Trophoblast cell (in vitro differentiated cells and primary cell): ENCODE measurements around the gene HPRT1.

Experiments
- DNase-seq, 2 donors: peaks; one replicate each; pipeline ENCODE4 v3.0.0-alpha.2; 2016
- H2AFZ ChIP-seq: 2 replicates; pipeline ENCODE4 v1.6.1; 2013; ENCODE audit warnings: low read length, moderate library complexity, mild to moderate bottlenecking; ENCODE audit not compliant: insufficient read depth, poor library complexity
- H2AK5ac ChIP-seq: 2 replicates; pipeline ENCODE4 v1.6.1; 2013; ENCODE audit warnings: mild to moderate bottlenecking, low read length
- H2BK120ac ChIP-seq: 2 replicates; pipeline ENCODE4 v1.6.1; 2013; ENCODE audit warnings: low read length, mild to moderate bottlenecking, moderate library complexity; ENCODE audit not compliant: insufficient read depth, poor library complexity
- H2BK12ac ChIP-seq: 2 replicates; pipeline ENCODE4 v1.6.1; 2013; ENCODE audit warnings: mild to moderate bottlenecking, low read length, moderate library complexity
- H2BK5ac ChIP-seq: 2 replicates; pipeline ENCODE4 v1.6.1; 2013; ENCODE audit warnings: low read length, low read depth, moderate library complexity, mild to moderate bottlenecking; ENCODE audit not compliant: poor library complexity
- H3K14ac ChIP-seq: 2 replicates; pipeline ENCODE4 v1.6.1; 2013; ENCODE audit warnings: mild to moderate bottlenecking, low read length
- H3K18ac ChIP-seq: 2 replicates; pipeline ENCODE4 v1.6.1; 2013; ENCODE audit warnings: mild to moderate bottlenecking, low read length
- H3K23ac ChIP-seq: 2 replicates; pipeline ENCODE4 v1.6.1; 2013; ENCODE audit warnings: low read length
- H3K27ac ChIP-seq: 2 replicates; pipeline ENCODE4 v1.5.1; 2013; ENCODE audit warnings: low read depth, mild to moderate bottlenecking, inconsistent platforms, low read length, moderate library complexity
- H3K27me3 ChIP-seq: 2 replicates; pipeline ENCODE4 v1.6.1; 2013; ENCODE audit warnings: inconsistent platforms, mild to moderate bottlenecking, low read length, moderate library complexity; ENCODE audit not compliant: insufficient read depth
- H3K36me3 ChIP-seq, 2 experiments: 1 replicate in 1 of 2; 2 replicates in 1 of 2; pipeline ENCODE4 v1.6.1; 2013; ENCODE audit warnings: low read length in 2 of 2, mild to moderate bottlenecking in 2 of 2, moderate library complexity in 1 of 2; ENCODE audit not compliant: insufficient read depth in 2 of 2, control insufficient read depth in 1 of 2
- H3K4ac ChIP-seq: 2 replicates; pipeline ENCODE4 v1.6.1; 2013; ENCODE audit warnings: low read depth, mild to moderate bottlenecking, low read length, moderate library complexity
- H3K4me1 ChIP-seq, 2 experiments: 1 replicate in 1 of 2; 2 replicates in 1 of 2; pipeline ENCODE4 v1.6.1; 2013; ENCODE audit warnings: low read length in 2 of 2, mild to moderate bottlenecking in 2 of 2, moderate library complexity in 1 of 2; ENCODE audit not compliant: insufficient read depth in 2 of 2, control insufficient read depth in 1 of 2
- H3K4me2 ChIP-seq: 2 replicates; pipeline ENCODE4 v1.6.1; 2013; ENCODE audit warnings: inconsistent platforms, mild to moderate bottlenecking, low read length, moderate library complexity
- H3K4me3 ChIP-seq: 2 replicates; pipeline ENCODE4 v1.5.1; 2013; ENCODE audit warnings: mild to moderate bottlenecking, low read depth, low read length, inconsistent platforms
- H3K79me1 ChIP-seq: one replicate; pipeline ENCODE4 v1.6.1; 2013; ENCODE audit warnings: low read length
- H3K79me2 ChIP-seq: 2 replicates; pipeline ENCODE4 v1.6.1; 2013; ENCODE audit warnings: low read length, mild to moderate bottlenecking; ENCODE audit not compliant: control insufficient read depth, insufficient read depth, poor library complexity
- H3K9ac ChIP-seq: 2 replicates; pipeline ENCODE4 v1.6.1; 2013; ENCODE audit warnings: mild to moderate bottlenecking, low read length
- H3K9me3 ChIP-seq: 2 replicates; pipeline ENCODE4 v1.6.1; 2013; ENCODE audit warnings: low read depth, mild to moderate bottlenecking, control low read depth, inconsistent platforms, low read length; ENCODE audit not compliant: insufficient read depth
- H4K12ac ChIP-seq: 2 replicates; pipeline ENCODE4 v1.6.1; 2013; ENCODE audit warnings: low read depth, mild to moderate bottlenecking, low read length, moderate library complexity
- H4K8ac ChIP-seq: 2 replicates; pipeline ENCODE4 v1.6.1; 2013; ENCODE audit warnings: low read depth, mild to moderate bottlenecking, low read length, moderate library complexity
- H4K91ac ChIP-seq: one replicate; pipeline ENCODE4 v1.6.1; 2013; ENCODE audit warnings: low read depth, mild to moderate bottlenecking, low read length, moderate library complexity
- WGBS: extraction: QIAGEN DNeasy Blood & Tissue Kit; methylation state at CpG from one replicate; pipeline ENCODE4 v1.1.7; 2013; ENCODE audit warnings: missing lambda C conversion rate; ENCODE audit not compliant: insufficient read length, insufficient coverage; ENCODE audit errors: extremely low coverage; 5-methylcytosine and 5-hydroxymethylcytosine counted together

The HPRT1 gene

DNA sequence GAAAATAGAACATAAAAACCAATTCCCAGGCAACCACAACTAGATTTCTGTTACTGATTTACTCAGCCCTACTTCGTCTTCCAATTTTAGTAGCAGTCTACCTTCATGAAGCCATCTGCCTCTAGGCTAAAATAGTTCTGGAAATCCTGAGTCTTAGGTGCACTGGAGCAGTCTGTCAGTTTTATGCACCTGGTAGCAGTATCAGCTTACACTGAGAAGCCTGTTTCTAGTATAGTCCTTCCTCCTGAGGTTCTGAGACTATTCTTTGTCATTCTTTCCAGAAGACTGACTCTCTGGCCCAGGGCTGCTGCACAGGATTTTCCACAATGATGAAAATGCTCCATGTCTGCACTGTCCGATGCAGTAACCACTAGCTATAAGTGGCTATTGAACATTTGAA is 16.9 kb upstream of the HPRT1 start:
- no peak overlapping the region for H3K4me2 ChIP-seq
- no peak overlapping the region for H4K91ac ChIP-seq
- no peak overlapping the region for H3K23ac ChIP-seq
- H3K9me3 ChIP-seq = no peaks in the 10 kb centered on the region
- no peak overlapping the region for H3K18ac ChIP-seq
- no peak overlapping the region for H3K4me3 ChIP-seq
- H4K12ac ChIP-seq = no peak overlapping the region
- H2AK5ac ChIP-seq = no peak overlapping the region
- no peaks in the 10 kb centered on the region for H3K4me1 ChIP-seq
- H3K36me3 ChIP-seq = no peaks in the 10 kb centered on the region
- H3K79me2 ChIP-seq = no peaks in the 10 kb centered on the region
- H3K9ac ChIP-seq = no peak overlapping the region
- H4K8ac ChIP-seq = no peak overlapping the region
- no peaks in the 10 kb centered on the region for H3K27me3 ChIP-seq
- no CpG with 5 or more reads among the region's 2 CpGs for WGBS
- no peak overlapping the region for H3K27ac ChIP-seq
- no peak overlapping the region for H2BK120ac ChIP-seq
- H2AFZ ChIP-seq = no peak overlapping the region
- peak; percentile 25 to 73 for DNase-seq
- no peak overlapping the region for H3K4ac ChIP-seq
- no peak overlapping the region for H2BK12ac ChIP-seq
- no peak overlapping the region for H3K14ac ChIP-seq
- no peak overlapping the region for H2BK5ac ChIP-seq
- no peaks in the 10 kb centered on the region for H3K79me1 ChIP-seq

DNA sequence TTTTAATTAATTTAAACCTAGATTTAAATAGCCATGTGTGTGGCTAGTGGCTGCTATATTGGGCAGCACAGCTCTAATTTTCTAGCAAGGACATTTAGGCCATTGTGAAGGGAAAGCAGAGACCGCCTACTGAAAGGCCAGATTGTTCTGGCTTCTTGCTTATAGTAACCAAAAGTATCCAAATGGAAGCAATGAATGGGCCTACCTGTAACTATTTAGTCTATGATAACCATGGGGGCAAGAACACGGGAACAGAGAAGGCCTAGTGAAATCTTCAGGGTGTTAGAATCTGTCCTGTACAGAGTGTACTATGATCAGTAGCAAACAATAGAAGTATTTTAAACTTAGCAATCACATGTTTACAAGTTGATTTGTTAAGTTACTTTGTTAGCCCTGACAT is 16.5 kb upstream of the HPRT1 start:
- H4K12ac ChIP-seq = no peak overlapping the region

DNA sequence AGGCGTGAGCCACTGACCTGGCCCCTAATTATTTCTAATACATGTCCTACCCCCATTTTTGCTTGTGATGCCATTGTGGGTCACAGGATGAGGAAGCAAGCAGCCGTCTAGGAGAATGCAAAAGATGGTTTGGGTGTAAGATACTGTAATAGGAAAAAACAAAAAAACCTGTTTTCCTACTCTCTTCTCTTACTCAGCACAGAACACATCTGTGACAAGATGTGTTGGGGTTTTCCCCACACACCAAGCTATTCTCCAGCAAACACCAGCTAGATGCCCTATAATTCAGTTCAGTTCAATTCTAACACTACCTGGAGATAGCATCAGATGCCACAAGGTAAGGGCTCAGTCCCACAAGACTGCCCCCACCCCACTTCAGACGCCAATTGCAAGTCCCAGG is 15.3 kb upstream of the HPRT1 start:
- Histone ChIP-seq H3K4ac (no peak overlapping the region), H3K9me3 (no peaks in the 10 kb centered on the region), H3K14ac (no peak overlapping the region), H2AK5ac (no peak overlapping the region), H3K4me1 (no peaks in the 10 kb centered on the region), H3K79me1 (no peaks in the 10 kb centered on the region), H3K27ac (no peak overlapping the region), H3K4me3 (no peak overlapping the region), H3K9ac (no peak overlapping the region), H4K8ac (no peak overlapping the region), H2BK120ac (no peak overlapping the region), H3K4me2 (no peak overlapping the region), H3K27me3 (no peaks in the 10 kb centered on the region), H4K12ac (no peak overlapping the region), H3K36me3 (no peaks in the 10 kb centered on the region), H4K91ac (no peak overlapping the region), H2AFZ (no peak overlapping the region), H3K79me2 (no peaks in the 10 kb centered on the region), H2BK5ac (no peak overlapping the region), H2BK12ac (no peak overlapping the region), H3K18ac (no peak overlapping the region), H3K23ac (no peak overlapping the region)
- no CpG with 5 or more reads among the region's 3 CpGs for WGBS
- no peak for DNase-seq

More for the DNA sequence above, 16.5 kb upstream of the HPRT1 start:
- Histone ChIP-seq H2AK5ac (no peak overlapping the region), H3K18ac (no peak overlapping the region), H3K79me2 (no peaks in the 10 kb centered on the region), H3K9me3 (no peaks in the 10 kb centered on the region), H3K27me3 (no peaks in the 10 kb centered on the region), H3K36me3 (no peaks in the 10 kb centered on the region), H3K23ac (no peak overlapping the region), H2BK12ac (no peak overlapping the region), H4K8ac (no peak overlapping the region), H2AFZ (no peak overlapping the region), H3K9ac (no peak overlapping the region), H3K27ac (no peak overlapping the region), H3K79me1 (no peaks in the 10 kb centered on the region), H3K14ac (no peak overlapping the region), H3K4me1 (no peaks in the 10 kb centered on the region), H3K4me2 (no peak overlapping the region), H3K4ac (no peak overlapping the region), H3K4me3 (no peak overlapping the region), H4K91ac (no peak overlapping the region), H2BK120ac (no peak overlapping the region), H2BK5ac (no peak overlapping the region)
- no CpG with 5 or more reads among the region's 2 CpGs for WGBS
- DNase-seq = no peak

- Histone ChIP-seq H3K79me1 (no peaks in the 10 kb centered on the region), H3K36me3 (no peaks in the 10 kb centered on the region), H4K8ac (no peak overlapping the region), H3K14ac (no peak overlapping the region), H2BK5ac (no peak overlapping the region), H3K18ac (no peak overlapping the region), H3K23ac (no peak overlapping the region), H4K12ac (no peak overlapping the region), H3K27ac (no peak overlapping the region), H3K79me2 (no peaks in the 10 kb centered on the region), H2BK120ac (no peak overlapping the region), H3K9me3 (no peaks in the 10 kb centered on the region), H3K4me2 (no peak overlapping the region), H3K9ac (no peak overlapping the region), H3K4me1 (no peaks in the 10 kb centered on the region), H2BK12ac (no peak overlapping the region), H3K4me3 (no peak overlapping the region), H2AK5ac (no peak overlapping the region), H3K27me3 (no peaks in the 10 kb centered on the region), H4K91ac (no peak overlapping the region), H3K4ac (no peak overlapping the region), H2AFZ (no peak overlapping the region)
- WGBS = no CpG with 5 or more reads among the region's 6 CpGs
- no peak for DNase-seq
Observed at GRCh38 chrX:134452596-134452995, 7.4 kb upstream of the HPRT1 start.
